ENCODE results near the gene BOC.

DNA sequence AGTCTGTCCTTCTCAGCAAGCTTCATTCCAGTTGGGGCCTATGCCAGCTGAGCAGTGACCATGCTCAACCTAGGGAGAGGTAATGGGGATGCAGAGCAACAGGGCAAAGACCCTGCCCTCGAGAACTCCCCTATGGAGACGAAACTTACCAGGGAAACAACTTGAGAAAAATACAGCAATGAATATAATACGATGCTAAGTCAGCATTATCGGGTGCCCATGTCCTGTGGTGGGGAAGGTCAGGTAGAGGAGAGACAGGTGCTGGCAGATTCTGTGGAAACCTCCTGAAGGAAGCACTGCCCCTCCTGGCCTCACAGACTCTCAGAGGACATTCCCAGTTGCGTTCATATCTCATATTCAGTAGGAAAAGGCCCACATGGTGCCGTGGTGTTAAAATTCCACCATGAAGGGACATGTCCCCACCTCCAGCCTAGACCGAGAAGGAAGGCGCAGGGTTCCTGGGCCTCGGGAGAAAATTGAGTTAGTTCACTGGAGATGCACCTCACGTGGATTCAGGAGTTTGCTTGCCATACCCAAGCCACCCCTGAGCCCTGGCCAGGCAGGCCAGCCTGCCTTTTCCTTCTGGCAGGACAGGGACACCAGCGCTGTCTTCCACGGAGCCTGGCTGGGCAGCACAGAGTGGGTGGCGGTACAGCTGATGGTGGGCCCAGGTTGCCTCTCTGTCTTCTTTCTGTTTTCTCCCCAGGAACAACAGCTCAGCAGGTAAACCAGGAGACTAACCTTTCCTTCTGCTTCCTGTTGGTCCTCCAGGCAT is 62.4 kb downstream of the BOC start:
- TF ChIP-seq POLR2AphosphoS5 (IDR thresholded peaks at IDR 0.05) (no peak), POLR2A (IDR thresholded peaks at IDR 0.05) (no peak)
- TF ChIP-seq, protein P1, sequence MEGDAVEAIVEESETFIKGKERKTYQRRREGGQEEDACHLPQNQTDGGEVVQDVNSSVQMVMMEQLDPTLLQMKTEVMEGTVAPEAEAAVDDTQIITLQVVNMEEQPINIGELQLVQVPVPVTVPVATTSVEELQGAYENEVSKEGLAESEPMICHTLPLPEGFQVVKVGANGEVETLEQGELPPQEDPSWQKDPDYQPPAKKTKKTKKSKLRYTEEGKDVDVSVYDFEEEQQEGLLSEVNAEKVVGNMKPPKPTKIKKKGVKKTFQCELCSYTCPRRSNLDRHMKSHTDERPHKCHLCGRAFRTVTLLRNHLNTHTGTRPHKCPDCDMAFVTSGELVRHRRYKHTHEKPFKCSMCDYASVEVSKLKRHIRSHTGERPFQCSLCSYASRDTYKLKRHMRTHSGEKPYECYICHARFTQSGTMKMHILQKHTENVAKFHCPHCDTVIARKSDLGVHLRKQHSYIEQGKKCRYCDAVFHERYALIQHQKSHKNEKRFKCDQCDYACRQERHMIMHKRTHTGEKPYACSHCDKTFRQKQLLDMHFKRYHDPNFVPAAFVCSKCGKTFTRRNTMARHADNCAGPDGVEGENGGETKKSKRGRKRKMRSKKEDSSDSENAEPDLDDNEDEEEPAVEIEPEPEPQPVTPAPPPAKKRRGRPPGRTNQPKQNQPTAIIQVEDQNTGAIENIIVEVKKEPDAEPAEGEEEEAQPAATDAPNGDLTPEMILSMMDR (IDR thresholded peaks at IDR 0.05 in 8 of 11, conservative IDR thresholded peaks at IDR 0.05 in 3 of 11): no peak
